SK-N-MC (cell line): Measurements from ENCODE around the gene PYY.

ENCODE experiments used
- EZH2 ChIP-seq: fragments of 200-600 bp; sonication (generic); IDR thresholded peaks from one replicate; pipeline ENCODE4 v1.6.1; 2017; ENCODE audit warnings: antibody characterized with exemption
- FOXP2 ChIP-seq: optimal IDR thresholded peaks from 2 replicates; pipeline ENCODE3; 2011; ENCODE audit warnings: mild to moderate bottlenecking, moderate library complexity; ENCODE audit not compliant: insufficient read depth; ENCODE audit errors: extremely low read length, control extremely low read depth
- POLR2AphosphoS5 ChIP-seq: IDR thresholded peaks from 2 replicates; pipeline ENCODE4 v1.6.1; 2012; ENCODE audit warnings: mild to moderate bottlenecking, low read depth, low read length, borderline replicate concordance

DNA sequence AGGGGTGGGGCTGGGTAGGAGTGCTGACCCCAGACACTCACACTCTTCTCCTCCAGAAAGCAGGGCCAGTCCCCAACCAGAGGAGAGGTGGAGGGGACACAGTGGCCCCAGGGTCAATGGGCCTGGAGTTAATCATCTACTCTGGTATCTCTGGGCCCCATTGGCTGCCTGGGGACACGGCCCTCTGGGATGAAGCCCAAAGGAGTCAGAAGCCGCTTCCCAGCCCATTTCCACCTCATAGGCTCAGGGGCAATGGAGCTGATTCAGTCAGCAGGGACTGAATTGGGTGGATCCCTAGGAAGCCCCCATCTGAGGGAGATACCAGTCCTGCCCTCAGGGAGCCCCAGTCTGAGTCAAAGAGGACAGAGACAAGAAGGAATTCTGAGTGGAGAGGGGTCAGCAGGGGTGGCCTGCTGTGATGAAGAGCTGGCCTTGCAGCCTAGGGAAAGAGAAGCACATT lies 47.8 kb upstream of the PYY start:
- TF ChIP-seq EZH2 (no peak), FOXP2 (no peak), POLR2AphosphoS5 (no peak)
